H9 (cell line): Measurements from ENCODE around the gene ERC2. TPM values are rescaled to one million over a fixed set of nuclear protein-coding genes. Genes with fewer than 3 reads are reported as not detected.

Source experiments
- DNase-seq: peaks from one replicate; pipeline ENCODE4 v3.0.0-alpha.2; 2017
- H2AFZ ChIP-seq: one replicate; pipeline ENCODE4 v1.6.1; 2013; ENCODE audit warnings: mild to moderate bottlenecking, low read length, control low read depth, moderate library complexity
- H2AK5ac ChIP-seq: 2 replicates; pipeline ENCODE4 v1.6.1; 2013; ENCODE audit warnings: low read length, control low read depth, mixed read lengths; ENCODE audit not compliant: insufficient read length
- H2BK120ac ChIP-seq: one replicate; pipeline ENCODE4 v1.6.1; 2013; ENCODE audit warnings: low read depth, mild to moderate bottlenecking, low read length, control low read depth, inconsistent platforms; ENCODE audit not compliant: poor library complexity, severe bottlenecking
- H2BK12ac ChIP-seq: 2 replicates; pipeline ENCODE4 v1.6.1; 2013; ENCODE audit warnings: low read length, control low read depth, mixed read lengths, low read depth; ENCODE audit not compliant: insufficient read length
- H2BK15ac ChIP-seq: 2 replicates; pipeline ENCODE4 v1.6.1; 2013; ENCODE audit warnings: low read depth, low read length, control low read depth
- H2BK20ac ChIP-seq: one replicate; pipeline ENCODE4 v1.6.1; 2013; ENCODE audit warnings: low read depth, mild to moderate bottlenecking, low read length, control low read depth, inconsistent platforms; ENCODE audit not compliant: poor library complexity, severe bottlenecking
- H2BK5ac ChIP-seq: 2 replicates; pipeline ENCODE4 v1.6.1; 2013; ENCODE audit warnings: low read length, control low read depth, mixed read lengths; ENCODE audit not compliant: insufficient read length
- H3K14ac ChIP-seq: 2 replicates; pipeline ENCODE4 v1.6.1; 2013; ENCODE audit warnings: low read length, control low read depth; ENCODE audit not compliant: insufficient read depth
- H3K18ac ChIP-seq: 2 replicates; pipeline ENCODE4 v1.6.1; 2013; ENCODE audit warnings: low read depth, mild to moderate bottlenecking, mixed read lengths, low read length, control low read depth; ENCODE audit not compliant: insufficient read length
- H3K23ac ChIP-seq: 2 replicates; pipeline ENCODE4 v1.6.1; 2013; ENCODE audit warnings: low read length, control low read depth, mixed read lengths, low read depth; ENCODE audit not compliant: insufficient read length
- H3K23me2 ChIP-seq: 2 replicates; pipeline ENCODE4 v1.6.1; 2013; ENCODE audit warnings: low read depth, mild to moderate bottlenecking, mixed read lengths, low read length, control low read depth; ENCODE audit not compliant: insufficient read length, poor library complexity, severe bottlenecking
- H3K27ac ChIP-seq: 2 replicates; pipeline ENCODE4 v1.5.1; 2013; ENCODE audit warnings: low read length, control low read depth, mixed read lengths, low read depth; ENCODE audit not compliant: insufficient read length
- H3K27me3 ChIP-seq: 2 replicates; pipeline ENCODE4 v1.6.1; 2013; ENCODE audit warnings: low read length, control low read depth, inconsistent platforms; ENCODE audit not compliant: insufficient read depth
- H3K4ac ChIP-seq: 2 replicates; pipeline ENCODE4 v1.6.1; 2013; ENCODE audit warnings: low read depth, mild to moderate bottlenecking, control low read depth, inconsistent platforms, low read length, moderate library complexity
- H3K4me1 ChIP-seq: 2 replicates; pipeline ENCODE4 v1.6.1; 2013; ENCODE audit warnings: low read length, control low read depth, inconsistent platforms; ENCODE audit not compliant: insufficient read depth
- H3K4me2 ChIP-seq: 2 replicates; pipeline ENCODE4 v1.6.1; 2013; ENCODE audit warnings: low read length, control low read depth, mixed read lengths; ENCODE audit not compliant: insufficient read length, insufficient read depth
- H3K56ac ChIP-seq: 2 replicates; pipeline ENCODE4 v1.6.1; 2013; ENCODE audit warnings: low read depth, mild to moderate bottlenecking, mixed read lengths, low read length, control low read depth; ENCODE audit not compliant: insufficient read length
- H3K79me1 ChIP-seq: 2 replicates; pipeline ENCODE4 v1.6.1; 2013; ENCODE audit warnings: low read depth, mild to moderate bottlenecking, moderate library complexity, low read length, control low read depth, inconsistent platforms; ENCODE audit not compliant: insufficient read depth, poor library complexity, severe bottlenecking
- H3K79me2 ChIP-seq: 2 replicates; pipeline ENCODE4 v1.6.1; 2013; ENCODE audit warnings: low read length, control low read depth, inconsistent platforms; ENCODE audit not compliant: insufficient read depth
- H3K9ac ChIP-seq: 2 replicates; pipeline ENCODE4 v1.6.1; 2013; ENCODE audit warnings: low read length, control low read depth, mixed read lengths; ENCODE audit not compliant: insufficient read length; ENCODE audit errors: extremely low read depth
- H3K9me3 ChIP-seq: one replicate; pipeline ENCODE4 v1.6.1; 2013; ENCODE audit warnings: low read depth, low read length, inconsistent platforms; ENCODE audit not compliant: control insufficient read depth
- H3T11ph ChIP-seq: one replicate; pipeline ENCODE4 v1.6.1; 2013; ENCODE audit warnings: mild to moderate bottlenecking, low read length, control low read depth, inconsistent platforms
- H4K20me1 ChIP-seq: one replicate; pipeline ENCODE4 v1.6.1; 2013; ENCODE audit not compliant: control insufficient read depth, insufficient read length, insufficient read depth
- H4K5ac ChIP-seq: 2 replicates; pipeline ENCODE4 v1.6.1; 2013; ENCODE audit warnings: low read depth, mild to moderate bottlenecking, mixed read lengths, low read length, control low read depth; ENCODE audit not compliant: insufficient read length
- H4K8ac ChIP-seq: replicated peaks from 2 replicates; pipeline ENCODE4 v1.6.1; 2013; ENCODE audit warnings: low read length, control low read depth, mixed read lengths, low read depth; ENCODE audit not compliant: insufficient read length
- H4K91ac ChIP-seq: 2 replicates; pipeline ENCODE4 v1.6.1; 2013; ENCODE audit warnings: low read depth, mild to moderate bottlenecking, moderate library complexity, mixed read lengths, low read length, control low read depth; ENCODE audit not compliant: insufficient read length
- H3K27ac Mint-ChIP-seq, 3 experiments: 2 replicates in 2 of 3; 3 replicates in 1 of 3; pipeline ENCODE4 v1.8.0; 2020 to 2021; ENCODE audit warnings: mixed read lengths in 3 of 3, mild to moderate bottlenecking in 1 of 3, moderate library complexity in 1 of 3
- H3K27me3 Mint-ChIP-seq: 2 replicates; pipeline ENCODE4 v1.8.0; 2021; ENCODE audit warnings: low read depth, mild to moderate bottlenecking, moderate library complexity, mixed read lengths
- H3K36me3 Mint-ChIP-seq, 3 experiments: 2 replicates in 2 of 3; 3 replicates in 1 of 3; pipeline ENCODE4 v1.8.0; 2020 to 2021; ENCODE audit warnings: low read depth in 3 of 3, mixed read lengths in 3 of 3; ENCODE audit not compliant: insufficient read depth in 1 of 3
- H3K4me1 Mint-ChIP-seq, 2 experiments: 2 replicates each; pipeline ENCODE4 v1.8.0; 2020; ENCODE audit warnings: mixed read lengths in 2 of 2
- H3K4me3 Mint-ChIP-seq, 2 experiments: 2 replicates in 1 of 2; 3 replicates in 1 of 2; pipeline ENCODE4 v1.8.0; 2020 to 2021; ENCODE audit warnings: mild to moderate bottlenecking in 2 of 2, mixed read lengths in 2 of 2, moderate library complexity in 1 of 2
- H3K9me3 Mint-ChIP-seq, 2 experiments: 2 replicates in 1 of 2; 3 replicates in 1 of 2; pipeline ENCODE4 v1.8.0; 2020; ENCODE audit warnings: mild to moderate bottlenecking in 2 of 2, mixed read lengths in 2 of 2, moderate library complexity in 1 of 2
- total RNA-seq: library from RNA; stranded (reverse); gene quantifications from 2 replicates; pipeline ENCODE4 v1.2.1, GENCODE V29; 2021
- TF ChIP-seq, protein P1 (sequence below): fragments of 200-600 bp; sonication (generic); conservative IDR thresholded peaks from 3 replicates; pipeline ENCODE4 v1.8.0; 2021; ENCODE audit warnings: antibody characterized with exemption, mild to moderate bottlenecking

The ERC2 gene
- total RNA-seq, 1 experiment from 2014 or later, result 15.4 TPM

DNA sequence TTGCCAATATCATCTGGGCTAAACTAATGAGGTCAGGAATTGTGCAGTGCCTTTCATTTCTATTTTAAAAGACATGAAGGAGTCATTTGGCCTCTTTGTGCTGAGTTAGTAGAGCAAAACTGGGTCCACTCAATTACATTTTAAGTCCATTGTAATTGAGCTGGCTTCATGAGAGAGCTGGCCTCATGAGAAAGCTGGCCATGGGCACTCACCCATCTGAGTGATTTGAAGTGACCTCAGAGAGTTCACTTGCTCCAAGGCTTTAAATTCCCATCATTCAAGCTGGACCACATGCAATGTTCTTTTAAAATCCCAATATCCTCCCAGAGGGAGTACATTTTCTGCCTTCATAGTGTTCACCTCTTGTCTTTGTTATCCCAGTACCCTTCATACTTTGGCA lies 645.3 kb downstream of the ERC2 start:
- Mint-ChIP-seq H3K9me3 (no peaks in the 10 kb centered on the region), H3K36me3 (no peaks in the 10 kb centered on the region; a peak in 1 of 7 replicates), H3K27ac (no peak overlapping the region), H3K4me1 (peaks cover 0 to 4% of the 10 kb centered on the region in 2 experiments; a peak in 1 of 4 replicates), H3K27me3 (no peaks in the 10 kb centered on the region; the same call in 1 of the 2 replicates), H3K4me3 (no peak overlapping the region)
- H4K20me1 ChIP-seq, result no peaks in the 10 kb centered on the region
- H2BK15ac ChIP-seq, result no peak overlapping the region
- no peak overlapping the region for H3K4ac ChIP-seq
- no peak overlapping the region for H3K18ac ChIP-seq
- H3K27ac ChIP-seq, result no peak overlapping the region
- no peak overlapping the region for H4K91ac ChIP-seq
- H3K79me1 ChIP-seq, result no peaks in the 10 kb centered on the region
- no peak overlapping the region for H2AFZ ChIP-seq
- H4K5ac ChIP-seq, result no peak overlapping the region
- no peak overlapping the region for H3K14ac ChIP-seq
- H3K9ac ChIP-seq, result no peak overlapping the region
- H3T11ph ChIP-seq, result no peak overlapping the region
- no peaks in the 10 kb centered on the region for H3K4me1 ChIP-seq
- H3K9me3 ChIP-seq, result no peaks in the 10 kb centered on the region
- H2BK5ac ChIP-seq, result no peak overlapping the region
- H3K27me3 ChIP-seq, result no peaks in the 10 kb centered on the region
- no peak overlapping the region for H3K4me2 ChIP-seq
- no peak overlapping the region for H3K56ac ChIP-seq
- no peak overlapping the region for H2AK5ac ChIP-seq
- H3K23ac ChIP-seq, result no peak overlapping the region
- no peak overlapping the region for H2BK12ac ChIP-seq
- H4K8ac ChIP-seq, result no peak overlapping the region
- no peak for DNase-seq
- H2BK20ac ChIP-seq, result no peak overlapping the region
- no peaks in the 10 kb centered on the region for H3K79me2 ChIP-seq
- no peaks in the 10 kb centered on the region for H3K23me2 ChIP-seq
- TF ChIP-seq, protein P1, sequence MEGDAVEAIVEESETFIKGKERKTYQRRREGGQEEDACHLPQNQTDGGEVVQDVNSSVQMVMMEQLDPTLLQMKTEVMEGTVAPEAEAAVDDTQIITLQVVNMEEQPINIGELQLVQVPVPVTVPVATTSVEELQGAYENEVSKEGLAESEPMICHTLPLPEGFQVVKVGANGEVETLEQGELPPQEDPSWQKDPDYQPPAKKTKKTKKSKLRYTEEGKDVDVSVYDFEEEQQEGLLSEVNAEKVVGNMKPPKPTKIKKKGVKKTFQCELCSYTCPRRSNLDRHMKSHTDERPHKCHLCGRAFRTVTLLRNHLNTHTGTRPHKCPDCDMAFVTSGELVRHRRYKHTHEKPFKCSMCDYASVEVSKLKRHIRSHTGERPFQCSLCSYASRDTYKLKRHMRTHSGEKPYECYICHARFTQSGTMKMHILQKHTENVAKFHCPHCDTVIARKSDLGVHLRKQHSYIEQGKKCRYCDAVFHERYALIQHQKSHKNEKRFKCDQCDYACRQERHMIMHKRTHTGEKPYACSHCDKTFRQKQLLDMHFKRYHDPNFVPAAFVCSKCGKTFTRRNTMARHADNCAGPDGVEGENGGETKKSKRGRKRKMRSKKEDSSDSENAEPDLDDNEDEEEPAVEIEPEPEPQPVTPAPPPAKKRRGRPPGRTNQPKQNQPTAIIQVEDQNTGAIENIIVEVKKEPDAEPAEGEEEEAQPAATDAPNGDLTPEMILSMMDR, result no peak
- no peak overlapping the region for H2BK120ac ChIP-seq
